Activated T-cell treated with anti-CD3 and anti-CD28 coated beads for 24 hours (primary cell): ENCODE measurements around the gene IL11.
A peak's percentile ranks its signal among the peaks of the same experiment; 100 is the strongest.

ENCODE experiments used
- DNase-seq: peaks from one replicate; pipeline ENCODE4 v3.0.0-alpha.2; 2020; ENCODE audit warnings: low read depth

Gene IL11

GRCh38 chr19:55372316-55373081 is 2.2 kb upstream of the IL11 start:
- no peak for DNase-seq

- DNase-seq, result no peak
Measured at GRCh38 chr19:55369653-55370304, 484 bp downstream of the IL11 start.

GRCh38 chr19:55368701-55369563 is 1.3 kb downstream of the IL11 start:
- no peak for DNase-seq

- DNase-seq, result no peak
Measured at GRCh38 chr19:55368106-55368505, 2.2 kb downstream of the IL11 start.

DNA sequence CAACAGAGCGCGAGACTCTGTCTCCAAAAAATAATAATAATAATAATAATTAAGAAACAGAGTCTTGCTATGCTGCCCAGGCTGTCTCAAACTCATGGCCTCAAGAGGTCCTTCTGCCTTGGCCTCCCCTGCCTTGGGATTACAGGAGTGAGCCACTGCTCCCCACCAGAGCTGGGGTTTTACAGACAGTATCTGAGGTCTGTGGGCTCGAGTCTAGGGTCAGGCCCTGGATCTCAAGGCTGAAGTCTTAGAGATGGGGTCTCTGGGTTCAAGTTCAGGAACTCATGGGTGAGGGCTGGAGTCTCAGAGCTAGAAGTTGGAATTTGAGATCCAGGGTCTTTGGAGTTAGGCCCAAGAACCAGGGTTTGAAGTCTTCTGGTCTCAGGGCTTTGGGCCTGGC is 3.5 kb downstream of the IL11 start:
- no peak for DNase-seq

DNA sequence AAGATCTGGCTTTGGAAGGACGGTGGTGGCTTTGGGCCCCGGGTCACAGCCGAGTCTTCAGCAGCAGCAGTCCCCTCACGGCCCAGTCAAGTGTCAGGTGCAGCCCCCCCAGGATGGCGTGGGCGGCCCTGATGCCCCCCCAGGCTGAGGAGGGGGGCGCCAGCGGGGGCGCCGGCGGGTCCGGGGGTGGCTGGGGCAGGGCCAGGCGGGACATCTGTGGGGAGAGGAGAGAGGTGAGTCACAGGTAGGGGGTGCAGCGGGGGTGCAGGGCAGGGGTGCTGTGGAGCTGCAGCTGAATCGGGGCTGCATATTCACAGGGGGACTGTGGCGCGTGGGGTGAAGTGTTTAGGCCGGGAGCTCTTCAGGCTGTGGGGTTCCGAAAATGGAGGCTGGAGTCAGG is 4.3 kb downstream of the IL11 start:
- DNase-seq, result no peak

DNA sequence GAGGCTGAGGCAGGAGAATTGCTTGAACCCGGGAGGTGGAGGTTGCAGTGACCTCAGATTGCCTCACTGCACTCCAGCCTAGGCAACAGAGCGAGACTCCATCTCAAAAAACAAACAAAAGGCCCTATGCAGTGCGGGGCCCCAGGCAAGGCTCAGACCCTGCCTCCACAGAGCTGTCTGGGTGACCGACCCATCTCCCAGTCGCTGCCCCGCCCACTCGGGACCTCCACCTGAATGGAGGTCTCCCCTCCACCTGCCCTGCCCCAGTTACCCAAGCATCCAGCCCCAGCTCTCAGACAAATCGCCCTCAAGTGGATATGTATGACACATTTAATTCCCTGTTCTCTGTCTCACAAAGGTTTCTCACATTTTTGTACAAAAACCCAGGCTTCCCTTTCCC is 5.0 kb downstream of the IL11 start:
- DNase-seq, result no peak

DNA sequence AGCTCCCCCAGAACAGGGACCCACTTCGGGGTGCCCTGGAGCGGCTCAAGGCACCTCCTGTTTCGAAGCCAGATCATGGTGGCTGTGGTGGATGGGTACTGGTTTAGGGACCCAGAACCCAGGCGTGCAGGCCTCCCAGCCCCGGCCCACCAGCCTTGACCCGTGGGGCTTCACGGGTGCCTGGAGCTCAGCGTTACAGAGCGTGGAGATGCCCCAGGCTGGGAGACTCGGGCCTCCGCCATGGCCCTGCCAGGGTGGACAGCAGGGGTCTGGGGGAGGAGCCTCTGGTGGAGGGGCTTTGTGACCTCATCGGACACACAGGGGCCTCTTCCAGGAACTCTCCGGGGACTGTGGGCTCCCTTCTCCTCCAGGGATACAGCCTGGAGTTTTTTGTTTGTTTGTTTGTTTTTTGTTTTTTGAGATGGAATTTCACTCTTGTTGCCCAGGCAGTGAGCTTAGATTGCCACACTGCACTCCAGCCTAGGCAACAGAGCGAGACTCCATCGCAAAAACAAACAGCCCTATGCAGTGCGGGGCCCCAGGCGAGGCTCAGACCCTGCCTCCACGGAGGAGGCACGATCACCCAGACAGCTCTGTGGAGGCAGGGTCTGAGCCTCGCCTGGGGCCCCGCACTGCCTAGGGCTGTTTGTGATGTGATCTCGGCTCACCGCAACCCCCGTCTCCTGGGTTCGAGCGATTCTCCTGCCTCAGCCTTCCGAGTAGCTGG is 7.1 kb downstream of the IL11 start, which contains the start of gene GARIN5B:
Gene GARIN5B, minus strand, starts transcription at position 271 of the 727 bp plus-strand sequence. Its CDS starts 194 bp downstream, at position 77.
- DNase-seq, result no peak

DNA sequence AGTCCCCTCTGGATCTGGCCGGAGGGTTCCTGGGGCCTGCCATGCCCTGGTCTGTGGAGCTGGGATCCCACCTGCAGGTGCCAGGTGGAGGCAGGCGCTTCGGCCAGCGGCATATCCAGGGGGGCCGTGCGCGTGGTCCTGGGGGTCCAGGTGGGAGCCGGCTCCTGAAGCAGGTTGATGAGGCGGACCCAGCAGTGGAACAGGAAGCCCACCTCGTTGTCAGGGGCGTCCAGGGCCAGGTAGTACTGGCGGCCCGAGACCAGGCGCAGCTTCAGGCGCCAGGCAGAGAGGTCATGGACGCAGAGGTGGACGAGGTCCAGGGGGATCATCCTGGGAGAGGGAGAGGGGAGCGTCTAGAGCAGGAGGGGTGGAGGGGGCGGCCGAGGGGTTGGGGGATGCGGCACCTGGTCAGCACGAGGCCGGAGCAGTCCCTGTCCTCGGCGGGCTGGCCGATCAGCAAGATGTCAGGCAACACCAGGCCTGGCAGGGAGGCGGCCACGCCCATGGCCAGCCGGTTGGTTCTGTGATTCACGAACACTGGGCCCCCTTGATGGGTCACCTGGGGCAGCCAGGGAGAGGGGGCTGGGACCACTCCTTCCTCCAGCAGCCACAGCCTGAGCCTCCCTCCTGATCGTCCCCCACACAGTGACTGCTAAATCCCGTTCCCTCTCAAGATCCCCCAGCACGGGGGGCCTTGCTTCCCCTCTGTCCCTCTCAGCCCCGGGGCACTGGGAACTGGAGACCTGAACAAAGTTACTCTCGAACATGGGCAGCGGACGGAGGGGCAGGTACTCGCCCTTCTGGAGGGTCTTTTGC is 7.9 kb downstream of the IL11 start:
- DNase-seq, result no peak

DNA sequence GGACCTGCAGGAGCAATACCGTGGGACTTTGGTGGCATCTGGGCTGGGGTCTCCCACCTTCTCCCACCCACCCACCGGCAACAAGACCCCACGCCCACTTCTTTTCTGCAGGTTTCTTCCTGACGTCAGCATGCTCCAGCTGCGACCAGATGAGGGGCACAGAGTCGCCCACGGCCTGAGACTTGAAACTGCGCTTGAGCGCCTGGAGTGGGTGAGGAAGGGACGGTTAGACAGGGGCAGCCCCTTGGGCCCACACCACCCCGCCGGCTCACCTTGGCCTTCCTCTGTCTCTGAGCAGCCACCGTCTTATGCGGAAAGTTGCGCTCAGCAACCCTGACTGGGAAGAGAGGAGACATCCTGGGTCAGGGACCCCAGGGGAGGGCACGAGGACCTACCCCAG is 9.4 kb downstream of the IL11 start:
- no peak for DNase-seq

- no peak for DNase-seq
Measured at GRCh38 chr19:55358943-55359908, 11.0 kb downstream of the IL11 start.

- DNase-seq, result no peak
Measured at GRCh38 chr19:55358493-55358892, 11.8 kb downstream of the IL11 start.

- no peak for DNase-seq
Measured at GRCh38 chr19:55355213-55355821, 14.9 kb downstream of the IL11 start.

DNA sequence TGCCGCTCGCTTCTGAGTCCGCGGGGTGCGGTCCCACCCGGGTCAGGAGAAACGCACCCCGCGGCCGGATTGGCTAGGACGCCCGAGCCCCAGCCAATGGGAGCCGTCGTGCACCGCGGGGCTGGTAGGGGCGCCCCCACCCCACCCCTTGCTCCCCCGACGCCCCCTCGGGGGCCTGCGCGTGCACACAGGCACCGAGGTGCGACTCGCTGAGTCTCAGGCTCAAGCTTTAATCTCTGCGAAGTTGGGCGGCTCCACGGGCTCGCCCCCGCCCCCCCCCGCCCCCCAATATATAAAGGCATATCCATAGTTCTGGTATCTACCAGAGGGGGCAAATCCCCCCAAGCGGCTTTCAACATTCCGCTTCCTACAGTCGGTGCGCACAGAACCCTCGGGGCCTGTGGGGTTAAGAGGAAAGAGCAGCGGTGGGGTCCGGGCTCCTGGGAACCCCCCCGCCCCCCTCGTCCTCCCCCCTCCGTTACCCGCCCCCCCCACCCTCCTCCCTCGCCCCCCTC is 15.5 kb downstream of the IL11 start, which contains the start of gene COX6B2:
Gene COX6B2, minus strand, starts transcription at position 22 of the 515 bp plus-strand sequence. CDS start 198 bp downstream, outside the sequence.
- no peak for DNase-seq

DNA sequence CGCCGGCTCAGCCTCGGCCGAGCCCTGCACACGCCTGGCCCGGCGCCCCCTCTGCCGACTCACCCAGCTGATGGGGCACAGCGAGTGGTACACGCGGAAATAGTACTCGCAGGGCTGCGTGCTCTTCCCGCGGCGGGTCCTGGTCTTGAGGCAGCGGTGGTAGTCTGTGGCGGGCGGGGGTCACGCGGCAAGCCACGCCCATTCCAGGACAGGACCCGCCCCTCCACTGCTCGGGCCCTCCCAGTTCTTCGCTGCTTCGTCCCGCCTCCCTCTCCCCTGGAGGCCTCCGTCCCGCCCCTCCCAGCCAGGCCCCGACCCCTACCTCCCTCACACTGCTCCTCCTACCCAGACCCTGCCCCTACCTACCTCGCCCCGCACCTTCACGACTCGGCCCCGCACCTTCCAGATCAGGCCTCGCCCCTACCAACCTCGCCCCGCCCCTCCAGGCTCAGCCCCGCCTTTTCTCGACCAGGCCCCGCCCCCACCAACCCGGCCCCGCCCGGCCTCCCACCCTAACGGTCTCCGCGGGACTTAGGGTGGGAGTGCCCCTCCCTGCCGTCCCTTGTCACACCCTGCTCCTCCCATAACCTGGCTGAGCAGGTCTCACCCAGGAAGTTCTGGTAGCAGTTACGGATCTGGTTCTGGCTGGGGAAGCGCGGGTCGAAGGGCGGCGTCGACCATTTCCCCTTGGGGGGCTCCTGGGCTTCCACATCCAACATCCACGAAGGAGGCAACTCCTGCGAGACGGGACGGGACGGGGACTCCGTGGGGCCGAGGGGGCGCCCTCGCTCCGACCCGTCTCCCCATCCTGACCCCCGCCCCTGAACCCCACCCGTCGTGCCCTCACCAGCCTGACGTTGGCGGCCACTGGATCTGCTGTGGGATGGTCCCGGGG is 16.2 kb downstream of the IL11 start:
- peak; percentile 32 for DNase-seq

GRCh38 chr19:55353356-55353802 is 16.9 kb downstream of the IL11 start:
- DNase-seq, result no peak

DNA sequence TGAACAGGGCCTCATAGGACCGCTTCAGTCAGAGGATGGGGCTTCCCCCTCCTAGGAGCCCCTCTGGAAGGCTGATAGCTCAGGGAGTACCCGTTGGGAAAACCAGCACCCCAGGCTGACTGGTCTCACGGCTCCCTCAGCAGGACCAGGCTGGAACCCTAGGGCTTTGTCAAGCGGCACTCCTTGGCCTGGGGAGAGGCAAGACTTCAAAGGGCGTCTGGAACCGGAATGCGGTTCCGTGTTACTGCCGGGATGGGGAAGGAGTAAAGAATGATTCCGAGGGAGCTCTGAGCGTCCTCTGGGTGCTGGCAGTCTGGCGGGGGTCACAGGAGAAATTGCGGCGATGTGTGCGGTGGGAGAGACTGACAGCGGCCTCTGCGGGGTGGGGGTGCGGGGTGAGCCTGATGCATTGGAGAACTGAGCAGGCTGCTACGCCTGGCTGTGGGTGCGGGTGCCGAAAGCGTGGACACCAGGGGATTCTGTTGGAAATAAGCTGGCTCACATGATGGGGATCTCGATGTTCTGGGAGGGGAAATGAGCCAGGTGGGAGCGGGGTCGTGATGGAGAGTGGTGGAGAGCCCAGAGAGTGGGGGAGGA is 17.6 kb downstream of the IL11 start:
- no peak for DNase-seq

GRCh38 chr19:55352040-55352439 is 18.2 kb downstream of the IL11 start:
- DNase-seq, result no peak
